H1 (cell line): ENCODE measurements around the gene SYTL1. TPM values are rescaled to one million over a fixed set of nuclear protein-coding genes. Genes with fewer than 3 reads are reported as not detected.

ENCODE experiments used
- CTCF ChIA-PET: fragments of 300-600 bp; sonication (Branson Sonifier 250); formaldehyde crosslinking; loops from one replicate; lab custom pipeline; 2021; ENCODE audit not compliant: partially characterized antibody; lab: Charles Lee
- POLR2A ChIA-PET: fragments of 300-600 bp; sonication (Branson Sonifier 250); formaldehyde crosslinking; loops from one replicate; lab custom pipeline; 2021; ENCODE audit warnings: inconsistent platforms; ENCODE audit not compliant: partially characterized antibody; lab: Charles Lee
- DNase-seq, 2 experiments: peaks; one replicate each; pipeline versions ENCODE4 v3.0.0 to v3.0.0-alpha.2; 2010 to 2022; ENCODE audit warnings: low spot score in 2 of 2, low read depth in 1 of 2, mixed read lengths in 1 of 2
- FAIRE-seq: peaks from 2 replicates; lab custom pipeline; 2011; peaks lifted over from hg19 to GRCh38; lab: Jason Lieb, UNC
- H2AFZ ChIP-seq: 2 replicates; pipeline ENCODE4 v1.8.1; 2012; ENCODE audit warnings: low read length, inconsistent platforms
- H2AK5ac ChIP-seq: 2 replicates; pipeline ENCODE4 v1.6.1; 2013; ENCODE audit warnings: low read depth, low read length
- H2BK120ac ChIP-seq: replicated peaks from 2 replicates; pipeline ENCODE3; 2013; ENCODE audit warnings: low read depth, low read length, inconsistent platforms
- H2BK12ac ChIP-seq: 2 replicates; pipeline ENCODE4 v1.6.1; 2013; ENCODE audit warnings: low read depth, low read length
- H2BK15ac ChIP-seq: 2 replicates; pipeline ENCODE4 v1.6.1; 2013; ENCODE audit warnings: low read length
- H2BK20ac ChIP-seq: 2 replicates; pipeline ENCODE4 v1.6.1; 2013; ENCODE audit warnings: low read length
- H2BK5ac ChIP-seq: 2 replicates; pipeline ENCODE4 v1.6.1; 2013; ENCODE audit warnings: low read depth, low read length
- H3K14ac ChIP-seq: 2 replicates; pipeline ENCODE4 v1.6.1; 2013; ENCODE audit warnings: inconsistent platforms; ENCODE audit not compliant: insufficient read length
- H3K18ac ChIP-seq: 2 replicates; pipeline ENCODE4 v1.6.1; 2013; ENCODE audit warnings: low read length; ENCODE audit errors: extremely low read depth
- H3K23ac ChIP-seq: 2 replicates; pipeline ENCODE4 v1.6.1; 2013; ENCODE audit warnings: inconsistent platforms; ENCODE audit not compliant: insufficient read length
- H3K23me2 ChIP-seq: 2 replicates; pipeline ENCODE4 v1.6.1; 2013; ENCODE audit warnings: low read depth, low read length
- H3K27ac ChIP-seq: 2 replicates; pipeline ENCODE4 v1.6.1; 2011; ENCODE audit warnings: low read depth, low read length, inconsistent platforms
- H3K27me3 ChIP-seq, 4 experiments: replicated peaks in 1 of 4; 1 replicate in 1 of 4; 2 replicates in 3 of 4; pipeline versions ENCODE4 v1.6.1 to v1.8.1; 2011 to 2013; ENCODE audit warnings: low read length in 3 of 4, mild to moderate bottlenecking in 3 of 4, inconsistent platforms in 2 of 4, mixed read lengths in 2 of 4, moderate library complexity in 1 of 4; ENCODE audit not compliant: control insufficient read depth in 3 of 4, insufficient read depth in 3 of 4; ENCODE audit errors: extremely low read depth in 1 of 4
- H3K36me3 ChIP-seq, 4 experiments: 2 replicates each; pipeline versions ENCODE4 v1.6.1 to v1.8.1; 2011 to 2013; ENCODE audit warnings: mild to moderate bottlenecking in 4 of 4, low read length in 3 of 4, moderate library complexity in 2 of 4, control low read depth in 1 of 4, inconsistent platforms in 1 of 4; ENCODE audit not compliant: insufficient read depth in 4 of 4, control insufficient read depth in 2 of 4
- H3K4ac ChIP-seq: replicated peaks from 2 replicates; pipeline ENCODE3; 2013; ENCODE audit warnings: low read length, low read depth, mixed read lengths, inconsistent platforms; ENCODE audit not compliant: insufficient read length
- H3K4me1 ChIP-seq, 4 experiments: replicated peaks in 1 of 4; 1 replicate in 1 of 4; 2 replicates in 3 of 4; pipeline versions ENCODE4 v1.6.1 to v1.8.1; 2011 to 2013; ENCODE audit warnings: low read length in 3 of 4, inconsistent platforms in 2 of 4, mixed read lengths in 1 of 4; ENCODE audit not compliant: insufficient read depth in 4 of 4, control insufficient read depth in 3 of 4
- H3K4me2 ChIP-seq, 2 experiments: 2 replicates each; pipeline versions ENCODE4 v1.6.1 to v1.8.1; 2011 to 2013; ENCODE audit warnings: low read depth in 2 of 2, low read length in 2 of 2, control low read depth in 1 of 2, inconsistent platforms in 1 of 2, mild to moderate bottlenecking in 1 of 2; ENCODE audit not compliant: insufficient read depth in 1 of 2
- H3K4me3 ChIP-seq, 4 experiments: fragments of 200-600, 300-600 bp in 1 of 4; sonication (generic), shearing (Covaris generic), sonication (Bioruptor Twin) in 1 of 4; 2 replicates each; pipeline versions ENCODE4 v1.5.1 to v1.8.1; 2011 to 2016; ENCODE audit warnings: low read length in 4 of 4, low read depth in 3 of 4, control low read depth in 2 of 4, inconsistent platforms in 2 of 4, mild to moderate bottlenecking in 2 of 4, mixed read lengths in 1 of 4, moderate library complexity in 1 of 4; ENCODE audit not compliant: insufficient read depth in 2 of 4; ENCODE audit errors: extremely low read depth in 1 of 4
- H3K56ac ChIP-seq: replicated peaks from 2 replicates; pipeline ENCODE3; 2013; ENCODE audit warnings: low read depth, mild to moderate bottlenecking, mixed read lengths, low read length, inconsistent platforms; ENCODE audit not compliant: insufficient read length
- H3K79me1 ChIP-seq: 2 replicates; pipeline ENCODE4 v1.6.1; 2013; ENCODE audit warnings: low read depth, low read length, control low read depth
- H3K79me2 ChIP-seq, 2 experiments: 2 replicates each; pipeline versions ENCODE4 v1.6.1 to v1.8.1; 2012 to 2013; ENCODE audit warnings: low read length in 2 of 2, mild to moderate bottlenecking in 2 of 2, inconsistent platforms in 1 of 2; ENCODE audit not compliant: insufficient read depth in 2 of 2, control insufficient read depth in 1 of 2
- H3K9ac ChIP-seq, 4 experiments: replicated peaks in 1 of 4; 1 replicate in 1 of 4; 2 replicates in 3 of 4; pipeline versions ENCODE4 v1.6.1 to v1.8.1; 2011 to 2013; ENCODE audit warnings: low read depth in 3 of 4, low read length in 3 of 4, control low read depth in 2 of 4, mild to moderate bottlenecking in 2 of 4, moderate library complexity in 2 of 4, inconsistent platforms in 1 of 4; ENCODE audit errors: extremely low read depth in 1 of 4
- H3K9me3 ChIP-seq, 2 experiments: 2 replicates each; pipeline versions ENCODE4 v1.6.1 to v1.8.1; 2012 to 2013; ENCODE audit warnings: mild to moderate bottlenecking in 2 of 2, moderate library complexity in 2 of 2, control low read depth in 1 of 2, inconsistent platforms in 1 of 2, low read depth in 1 of 2, low read length in 1 of 2, mixed read lengths in 1 of 2; ENCODE audit not compliant: insufficient read depth in 2 of 2
- H4K20me1 ChIP-seq, 2 experiments: replicated peaks in 1 of 2; 2 replicates each; pipeline versions ENCODE3 to v1.8.1; 2011 to 2013; ENCODE audit warnings: inconsistent platforms in 2 of 2, low read length in 2 of 2, mild to moderate bottlenecking in 1 of 2; ENCODE audit not compliant: insufficient read depth in 2 of 2, control insufficient read depth in 1 of 2
- H4K5ac ChIP-seq: 2 replicates; pipeline ENCODE4 v1.6.1; 2013; ENCODE audit warnings: low read length, low read depth, mixed read lengths, inconsistent platforms; ENCODE audit not compliant: insufficient read length
- H4K8ac ChIP-seq: 2 replicates; pipeline ENCODE4 v1.8.0; 2013; ENCODE audit warnings: mild to moderate bottlenecking, moderate library complexity, low read length, inconsistent platforms; ENCODE audit not compliant: insufficient read depth; ENCODE audit errors: extremely low read depth
- H4K91ac ChIP-seq: replicated peaks from 2 replicates; pipeline ENCODE3; 2013; ENCODE audit warnings: low read length, mixed read lengths, inconsistent platforms; ENCODE audit not compliant: insufficient read length
- ASH2L ChIP-seq: fragments of 200-600, 300-600 bp; sonication (generic); IDR thresholded peaks from one replicate; pipeline ENCODE4 v1.7.1; 2017; ENCODE audit warnings: low read length
- CTBP2 ChIP-seq: IDR thresholded peaks from 2 replicates; pipeline ENCODE4 v1.7.0; 2011; ENCODE audit warnings: borderline replicate concordance, mild to moderate bottlenecking, moderate library complexity, mixed read lengths, low read length; ENCODE audit not compliant: insufficient read depth, insufficient read length
- EP300 ChIP-seq, 2 experiments: IDR thresholded peaks; 1 replicate in 1 of 2; 2 replicates in 1 of 2; pipeline ENCODE4 v1.6.1; 2011 to 2012; ENCODE audit warnings: low read depth in 2 of 2, low read length in 2 of 2, mild to moderate bottlenecking in 2 of 2, borderline replicate concordance in 1 of 2, inconsistent platforms in 1 of 2, moderate library complexity in 1 of 2
- JUND ChIP-seq: IDR thresholded peaks from 2 replicates; pipeline ENCODE4 v1.6.1; 2011; ENCODE audit warnings: mild to moderate bottlenecking, improper control_type of control experiment, low read length
- MAFK ChIP-seq: IDR thresholded peaks from 2 replicates; pipeline ENCODE4 v1.6.1; 2012; ENCODE audit warnings: low read depth, mild to moderate bottlenecking, improper control_type of control experiment, low read length
- NANOG ChIP-seq: IDR thresholded peaks from 2 replicates; pipeline ENCODE4 v1.6.1; 2011; ENCODE audit warnings: low read length, low read depth, mild to moderate bottlenecking, inconsistent platforms; ENCODE audit not compliant: insufficient read depth, poor library complexity, severe bottlenecking
- WGBS, 2 experiments: shearing (Covaris generic) in 1 of 2; methylation state at CpG; one replicate each; pipeline versions ENCODE4 v1.1.6 to v1.1.7; 2013 to 2015; ENCODE audit warnings: low lambda C conversion rate in 2 of 2, mixed read lengths in 2 of 2, inconsistent platforms in 1 of 2, low coverage in 1 of 2, missing lambda C conversion rate in 1 of 2; ENCODE audit not compliant: insufficient replicate concordance in 2 of 2, insufficient coverage in 1 of 2, insufficient read length in 1 of 2; ENCODE audit errors: extremely low coverage in 1 of 2, missing lambda C conversion rate in 1 of 2; 5-methylcytosine and 5-hydroxymethylcytosine counted together
- polyA plus RNA-seq, 7 experiments: library from polyadenylated mRNA; depleted of rRNA in 3 of 7; stranded (reverse) in 5 of 7; unstranded in 2 of 7; fragments of >200 nt in 5 of 7; fragments of 200-250 nt in 2 of 7; gene quantifications; 1 replicate in 5 of 7; 2 replicates in 1 of 7; 4 replicates in 1 of 7; pipeline versions ENCODE4 v1.2.1 to v1.2.3, GENCODE V29; 2011 to 2013; ENCODE audit warnings: missing spikeins in 2 of 7, mixed read lengths in 2 of 7
- total RNA-seq: library from RNA; stranded (reverse); fragmentation: NEBNext Ultra II Directional; extraction: Animal tissue kit (Norgen Biotek cat#: 25700); gene quantifications from 2 replicates; pipeline ENCODE4 v1.2.1, GENCODE V29; 2021

Gene SYTL1
- total and polyA plus RNA-seq, 2 of the 8 experiments (the other 6 are each of a cell fraction or from before 2014, with no cell fraction given): 6.4 to 19.5 TPM

GRCh38 chr1:27302612-27303011 lies 39.2 kb upstream of the SYTL1 start:
- Histone ChIP-seq H3K9ac (no peak overlapping the region), H4K8ac (no peak overlapping the region), H3K23ac (no peak overlapping the region), H2BK120ac (no peak overlapping the region), H3K23me2 (0 out of 2 replicates have a peak, but pooled peaks cover 3% of the 10 kb centered on the region), H4K5ac (no peak overlapping the region), H3K79me2 (no peaks in the 10 kb centered on the region), H3K56ac (no peak overlapping the region), H3K4me3 (no peak overlapping the region), H3K14ac (no peak overlapping the region), H3K79me1 (no peaks in the 10 kb centered on the region), H2BK15ac (no peak overlapping the region), H2BK5ac (no peak overlapping the region), H2AFZ (no peak overlapping the region), H3K4ac (no peak overlapping the region), H4K20me1 (no peaks in the 10 kb centered on the region), H3K4me1 (peaks cover 5 to 33% (median 21%) of the 10 kb centered on the region in 4 experiments), H3K27me3 (no peaks in the 10 kb centered on the region), H3K36me3 (no peaks in the 10 kb centered on the region), H2BK12ac (no peak overlapping the region), H2BK20ac (no peak overlapping the region), H4K91ac (no peak overlapping the region), H3K18ac (no peak overlapping the region), H3K27ac (no peak overlapping the region), H3K9me3 (no peaks in the 10 kb centered on the region), H2AK5ac (no peak overlapping the region), H3K4me2 (no peak overlapping the region)
- ChIA-PET POLR2A (interaction anchor here (1.0 to 2.5 kb wide), 3 partner anchors 48 to 506 kb away, joined by 3 to 10 read pairs (median 3); no protein-coding TSS in a partner anchor), CTCF (interaction anchor here (0.6 to 17.9 kb wide), 21 partner anchors 10 to 305 kb away, joined by 3 to 321 read pairs (median 52); partner anchors contain the start of genes AHDC1, CD164L2, GPR3 and MAP3K6)
- FAIRE-seq: no peak
- TF ChIP-seq EP300 (IDR thresholded peaks at IDR 0.05; ENCODE audit: borderline replicate concordance in 1 of 2, low read depth in 2 of 2, low read length in 2 of 2): no peak
- TF ChIP-seq CTBP2: no peak
- TF ChIP-seq NANOG: no peak
- no peak for TF ChIP-seq ASH2L
- TF ChIP-seq MAFK: no peak
- TF ChIP-seq JUND: no peak
- no peak for DNase-seq
- 94% methylated on average over 2 of the region's 2 CpGs; no CpG with 5 or more reads in 1 of the 2 experiments for WGBS, 2 experiments
